GM23338 (cell line): Measurements from ENCODE around the gene PHF20. TPM values are rescaled to one million over a fixed set of nuclear protein-coding genes. Genes with fewer than 3 reads are reported as not detected.

Source experiments
- ATAC-seq: fragments of 200-7000 bp; cut with Tn5 transposase; 3 replicates; pipeline ENCODE4 v1.9.1; 2020
- DNase-seq: peaks from one replicate; pipeline ENCODE4 v3.0.0-alpha.2; 2015; ENCODE audit warnings: low spot score
- H2AFZ ChIP-seq: fragments of 200-600 bp; sonication (generic); 2 replicates; pipeline ENCODE4 v1.8.0; 2016; ENCODE audit warnings: antibody characterized with exemption, mild to moderate bottlenecking, moderate library complexity
- H3F3A ChIP-seq: fragments of 200-600 bp; sonication (generic); replicated peaks from 2 replicates; pipeline ENCODE4 v1.8.0; 2017; ENCODE audit warnings: antibody characterized with exemption, mixed run types, low read depth
- H3K27ac ChIP-seq: fragments of 200-600 bp; sonication (generic); 2 replicates; pipeline ENCODE4 v1.6.1; 2016; ENCODE audit warnings: low read depth
- H3K27me3 ChIP-seq: fragments of 200-600 bp; sonication (generic); 2 replicates; pipeline ENCODE4 v1.8.0; 2016; ENCODE audit warnings: mild to moderate bottlenecking, mixed run types, moderate library complexity; ENCODE audit not compliant: insufficient read depth
- H3K36me3 ChIP-seq: fragments of 200-600 bp; sonication (generic); 2 replicates; pipeline ENCODE4 v1.8.0; 2016; ENCODE audit warnings: mild to moderate bottlenecking; ENCODE audit not compliant: insufficient read depth
- H3K4me1 ChIP-seq: fragments of 200-600 bp; sonication (generic); 2 replicates; pipeline ENCODE4 v1.8.0; 2016; ENCODE audit warnings: mild to moderate bottlenecking, moderate library complexity; ENCODE audit not compliant: insufficient read depth
- H3K4me2 ChIP-seq: fragments of 200-600 bp; sonication (generic); 2 replicates; pipeline ENCODE4 v1.7.1; 2017; ENCODE audit warnings: mixed run types
- H3K4me3 ChIP-seq: fragments of 200-600 bp; sonication (generic); 2 replicates; pipeline ENCODE4 v1.6.1; 2016; ENCODE audit warnings: mixed run types
- H3K79me2 ChIP-seq: fragments of 200-600 bp; sonication (generic); replicated peaks from 2 replicates; pipeline ENCODE4 v1.8.0; 2017; ENCODE audit warnings: mild to moderate bottlenecking; ENCODE audit not compliant: insufficient read depth
- H3K9me2 ChIP-seq: fragments of 200-600 bp; sonication (generic); 2 replicates; pipeline ENCODE4 v1.8.0; 2017; ENCODE audit not compliant: insufficient read depth
- H4K20me1 ChIP-seq: fragments of 200-600 bp; sonication (generic); replicated peaks from 2 replicates; pipeline ENCODE4 v1.8.0; 2017; ENCODE audit warnings: mild to moderate bottlenecking; ENCODE audit not compliant: insufficient read depth
- H3K27ac Mint-ChIP-seq: 2 replicates; pipeline ENCODE4 v1.8.0; 2020; ENCODE audit warnings: inconsistent platforms, mild to moderate bottlenecking, moderate library complexity, mixed read lengths
- H3K27me3 Mint-ChIP-seq: 3 replicates; pipeline ENCODE4 v1.8.0; 2022; ENCODE audit warnings: low read depth, mild to moderate bottlenecking, moderate library complexity, mixed read lengths, inconsistent platforms; ENCODE audit not compliant: insufficient read depth, poor library complexity
- H3K36me3 Mint-ChIP-seq: 3 replicates; pipeline ENCODE4 v1.8.0; 2021; ENCODE audit warnings: low read depth, mild to moderate bottlenecking, inconsistent platforms, moderate library complexity, mixed read lengths
- H3K4me1 Mint-ChIP-seq: 3 replicates; pipeline ENCODE4 v1.8.0; 2020; ENCODE audit warnings: mild to moderate bottlenecking, inconsistent platforms, mixed read lengths
- H3K4me3 Mint-ChIP-seq: 3 replicates; pipeline ENCODE4 v1.8.0; 2021; ENCODE audit warnings: moderate library complexity, mild to moderate bottlenecking, inconsistent platforms, mixed read lengths
- H3K9me3 Mint-ChIP-seq: 3 replicates; pipeline ENCODE4 v1.8.0; 2020; ENCODE audit warnings: moderate library complexity, mild to moderate bottlenecking, inconsistent platforms, mixed read lengths
- CREB1 ChIP-seq: fragments of 250-450 bp; sonication (Bioruptor Pico); IDR thresholded peaks from 2 replicates; pipeline ENCODE4 v1.5.0; 2020; ENCODE audit warnings: low read depth, mild to moderate bottlenecking, moderate library complexity
- CTCF ChIP-seq, 2 experiments: fragments of 200-600 bp in 1 of 2; sonication (generic) in 1 of 2; conservative IDR thresholded peaks; 2 replicates each; pipeline versions ENCODE4 v1.5.1 to v1.6.1; 2016 to 2017; ENCODE audit warnings: antibody characterized with exemption in 2 of 2, low read depth in 2 of 2, mild to moderate bottlenecking in 2 of 2, moderate library complexity in 1 of 2
- ETS1 ChIP-seq: IDR thresholded peaks from 2 replicates; pipeline ENCODE4 v1.6.1; 2016; ENCODE audit warnings: antibody characterized with exemption
- EZH2phosphoT487 ChIP-seq: fragments of 200-600 bp; sonication (generic); IDR thresholded peaks from one replicate; pipeline ENCODE4 v1.8.1; 2018; ENCODE audit warnings: antibody characterized with exemption; ENCODE audit not compliant: unreplicated experiment
- JUNB ChIP-seq: IDR thresholded peaks from one replicate; pipeline ENCODE4 v1.6.1; 2016; ENCODE audit warnings: antibody characterized with exemption; ENCODE audit not compliant: unreplicated experiment
- NANOG ChIP-seq: IDR thresholded peaks from 2 replicates; pipeline ENCODE4 v1.6.1; 2016; ENCODE audit warnings: antibody characterized with exemption, borderline replicate concordance
- POLR2AphosphoS5 ChIP-seq: IDR thresholded peaks from 2 replicates; pipeline ENCODE4 v1.6.1; 2016; ENCODE audit warnings: antibody characterized with exemption, low read depth
- REST ChIP-seq: IDR thresholded peaks from one replicate; pipeline ENCODE4 v1.6.1; 2018; ENCODE audit warnings: antibody characterized with exemption; ENCODE audit not compliant: unreplicated experiment
- STAT1 ChIP-seq: IDR thresholded peaks from one replicate; pipeline ENCODE4 v1.6.1; 2016; ENCODE audit warnings: antibody characterized with exemption; ENCODE audit not compliant: unreplicated experiment
- ZNF114 ChIP-seq: fragments of 250-450 bp; sonication (Bioruptor Pico); IDR thresholded peaks from 2 replicates; pipeline ENCODE4 v1.5.0; 2020; ENCODE audit warnings: mild to moderate bottlenecking, moderate library complexity
- polyA plus RNA-seq: library from polyadenylated mRNA; unstranded; fragments of >200 nt; fragmentation: Nextera tagmentation; extraction: Ambion mirVana; gene quantifications from 2 replicates; pipeline ENCODE4 v1.2.1, GENCODE V29; 2016
- total RNA-seq: library from RNA; depleted of rRNA; stranded (reverse); fragments of >200 nt; shearing (Covaris generic); gene quantifications from 2 replicates; pipeline ENCODE4 v1.2.3, GENCODE V29; 2014

Gene PHF20
- total and polyA plus RNA-seq, 2 experiments from 2014 or later = 71.8 to 103 TPM

- Histone ChIP-seq H3K9me2 (no peaks in the 10 kb centered on the region), H4K20me1 (peaks cover 13% of the 10 kb centered on the region), H3K4me2 (no peak overlapping the region), H3K27ac (no peak overlapping the region), H3F3A (no peaks in the 10 kb centered on the region), H3K36me3 (peaks cover 10% of the 10 kb centered on the region; the same call in 1 of the 2 replicates), H3K4me1 (0 out of 2 replicates have a peak, but pooled peaks cover 1% of the 10 kb centered on the region), H2AFZ (no peak overlapping the region), H3K4me3 (no peak overlapping the region), H3K79me2 (peaks cover 22% of the 10 kb centered on the region), H3K27me3 (no peaks in the 10 kb centered on the region)
- no peak for DNase-seq
- H3K4me1 Mint-ChIP-seq = no peaks in the 10 kb centered on the region; the same call in 2 of the 3 replicates
- H3K36me3 Mint-ChIP-seq = peaks cover 20% of the 10 kb centered on the region
- TF ChIP-seq JUNB = no peak
- ATAC-seq = no peak
- H3K27ac Mint-ChIP-seq = peak overlapping the region; percentile 6
- H3K4me3 Mint-ChIP-seq = no peak overlapping the region
- H3K9me3 Mint-ChIP-seq = peaks cover 7% of the 10 kb centered on the region; the same call in 2 of the 3 replicates
- peaks cover 4% of the 10 kb centered on the region for H3K27me3 Mint-ChIP-seq
Observed at GRCh38 chr20:35831971-35832370, 60.2 kb downstream of the PHF20 start.

GRCh38 chr20:35833241-35833640 is 61.4 kb downstream of the PHF20 start:
- Histone ChIP-seq H3K36me3 (peaks cover 10% of the 10 kb centered on the region; the same call in 1 of the 2 replicates), H3K4me3 (no peak overlapping the region), H3K27ac (no peak overlapping the region), H2AFZ (no peak overlapping the region), H3K4me2 (no peak overlapping the region), H3F3A (no peaks in the 10 kb centered on the region), H3K27me3 (no peaks in the 10 kb centered on the region), H3K79me2 (peaks cover 25% of the 10 kb centered on the region), H3K9me2 (no peaks in the 10 kb centered on the region), H3K4me1 (peaks cover 10% of the 10 kb centered on the region; the same call in 1 of the 2 replicates), H4K20me1 (peaks cover 20% of the 10 kb centered on the region)
- ATAC-seq = no peak
- peaks cover 20% of the 10 kb centered on the region for H3K36me3 Mint-ChIP-seq
- peaks cover 7% of the 10 kb centered on the region; the same call in 2 of the 3 replicates for H3K9me3 Mint-ChIP-seq
- DNase-seq = no peak
- peaks cover 10% of the 10 kb centered on the region; the same call in 2 of the 3 replicates for H3K4me1 Mint-ChIP-seq
- peaks cover 2% of the 10 kb centered on the region for H3K27me3 Mint-ChIP-seq
- no peak for TF ChIP-seq NANOG
- no peak overlapping the region for H3K27ac Mint-ChIP-seq
- no peak overlapping the region for H3K4me3 Mint-ChIP-seq

GRCh38 chr20:35837577-35838195 is 65.9 kb downstream of the PHF20 start:
- Histone ChIP-seq H3K36me3 (peaks cover 5% of the 10 kb centered on the region; the same call in 1 of the 2 replicates), H3K4me2 (no peak overlapping the region), H3K9me2 (no peaks in the 10 kb centered on the region), H3K4me3 (no peak overlapping the region), H3K27me3 (no peaks in the 10 kb centered on the region), H2AFZ (no peak overlapping the region), H3K27ac (peak overlapping the region; percentile 72; the same call in 1 of the 2 replicates), H3K79me2 (peaks cover 26% of the 10 kb centered on the region), H3K4me1 (peaks cover 10% of the 10 kb centered on the region; the same call in 1 of the 2 replicates), H4K20me1 (peaks cover 13% of the 10 kb centered on the region), H3F3A (no peaks in the 10 kb centered on the region)
- H3K4me1 Mint-ChIP-seq = peaks cover 11% of the 10 kb centered on the region; the same call in 2 of the 3 replicates
- H3K27ac Mint-ChIP-seq = peak overlapping the region; percentile 87
- DNase-seq (no peak), ATAC-seq (no peak; the same call in 2 of the 3 replicates)
- no peaks in the 10 kb centered on the region for H3K27me3 Mint-ChIP-seq
- H3K36me3 Mint-ChIP-seq = peaks cover 25% of the 10 kb centered on the region
- no peak overlapping the region for H3K4me3 Mint-ChIP-seq
- H3K9me3 Mint-ChIP-seq = peaks cover 4% of the 10 kb centered on the region; the same call in 2 of the 3 replicates
- TF ChIP-seq CREB1 (CRISPR knock-in tag) = no peak
- no peak for TF ChIP-seq CTCF (conservative IDR thresholded peaks at IDR 0.05; ENCODE audit: low read depth in 2 of 2)
- TF ChIP-seq NANOG = no peak
- TF ChIP-seq ZNF114 (CRISPR knock-in tag) = no peak
- no peak for TF ChIP-seq ETS1
- no peak for TF ChIP-seq STAT1
- TF ChIP-seq REST = no peak
- TF ChIP-seq POLR2AphosphoS5 = no peak
- TF ChIP-seq EZH2phosphoT487 = no peak
